Endothelial cell of umbilical vein (primary cell): ENCODE measurements around the gene COL6A2. TPM values are rescaled to one million over a fixed set of nuclear protein-coding genes. Genes with fewer than 3 reads are reported as not detected.

ENCODE experiments used
- BruUV-seq: library from RNA; stranded (reverse); fragments of 400-500 nt; replicated peaks from 2 replicates; lab custom pipeline; 2021; lab: Mats Ljungman, UMichigan
- CTCF ChIA-PET: fragments of 300-600, 350-600 bp; sonication (Branson Sonifier 250); formaldehyde crosslinking; loops from one replicate; lab custom pipeline; 2021; ENCODE audit warnings: antibody characterized with exemption, inconsistent platforms; lab: Charles Lee
- POLR2A ChIA-PET: fragments of 300-600, 350-600 bp; sonication (Branson Sonifier 250); formaldehyde crosslinking; loops from one replicate; lab custom pipeline; 2021; ENCODE audit warnings: antibody characterized with exemption, inconsistent platforms; lab: Charles Lee
- DNase-seq: peaks from one replicate; pipeline ENCODE4 v3.0.0-alpha.2; 2011; ENCODE audit warnings: low read depth, low spot score
- FAIRE-seq: peaks from 2 replicates; lab custom pipeline; 2011; peaks lifted over from hg19 to GRCh38; lab: Jason Lieb, UNC
- H2AFZ ChIP-seq: 2 replicates; pipeline ENCODE4 v1.6.0; 2012; ENCODE audit warnings: low read depth, low read length, control low read depth, inconsistent platforms
- H3K27ac ChIP-seq: 2 replicates; pipeline ENCODE4 v1.5.1; 2011; ENCODE audit warnings: low read depth, mild to moderate bottlenecking, control low read depth, low read length, moderate library complexity; ENCODE audit not compliant: insufficient read depth
- H3K27me3 ChIP-seq, 2 experiments: 2 replicates each; pipeline versions ENCODE4 v1.6.0 to v1.6.1; 2011; ENCODE audit warnings: low read length in 2 of 2, mixed read lengths in 1 of 2; ENCODE audit not compliant: control insufficient read depth in 2 of 2, insufficient read depth in 2 of 2
- H3K36me3 ChIP-seq, 2 experiments: 2 replicates in 1 of 2; 3 replicates in 1 of 2; pipeline ENCODE4 v1.5.1; 2011; ENCODE audit warnings: low read length in 2 of 2, mild to moderate bottlenecking in 1 of 2, moderate library complexity in 1 of 2; ENCODE audit not compliant: control insufficient read depth in 2 of 2, insufficient read depth in 2 of 2; ENCODE audit errors: extremely low read depth in 1 of 2
- H3K4me1 ChIP-seq: 3 replicates; pipeline ENCODE4 v1.5.1; 2011; ENCODE audit warnings: mild to moderate bottlenecking, low read length; ENCODE audit not compliant: control insufficient read depth, insufficient read depth; ENCODE audit errors: extremely low read depth
- H3K4me2 ChIP-seq: 2 replicates; pipeline ENCODE4 v1.6.1; 2011; ENCODE audit warnings: low read length, control low read depth, mixed read lengths; ENCODE audit not compliant: insufficient read depth
- H3K4me3 ChIP-seq, 3 experiments: fragments of 200-600 bp in 1 of 3; sonication (generic), shearing (Covaris generic) in 1 of 3; replicated peaks in 1 of 3; 2 replicates each; pipeline ENCODE4 v1.5.1; 2011 to 2016; ENCODE audit warnings: control low read depth in 3 of 3, low read length in 3 of 3, mild to moderate bottlenecking in 2 of 3, inconsistent platforms in 1 of 3, low read depth in 1 of 3, moderate library complexity in 1 of 3; ENCODE audit not compliant: insufficient read depth in 1 of 3
- H3K79me2 ChIP-seq: 2 replicates; pipeline ENCODE4 v1.6.0; 2012; ENCODE audit warnings: low read length, inconsistent platforms; ENCODE audit not compliant: control insufficient read depth, insufficient read depth
- H3K9ac ChIP-seq: replicated peaks from 2 replicates; pipeline ENCODE3; 2011; ENCODE audit warnings: low read length, control low read depth; ENCODE audit not compliant: insufficient read depth; ENCODE audit errors: extremely low read depth
- H3K9me1 ChIP-seq: replicated peaks from 3 replicates; pipeline ENCODE4 v1.6.0; 2011; ENCODE audit warnings: mild to moderate bottlenecking, low read length; ENCODE audit not compliant: control insufficient read depth, insufficient read depth; ENCODE audit errors: extremely low read depth
- H3K9me3 ChIP-seq: replicated peaks from 2 replicates; pipeline ENCODE4 v1.5.1; 2012; ENCODE audit warnings: low read length, inconsistent platforms; ENCODE audit not compliant: control insufficient read depth, insufficient read depth
- H4K20me1 ChIP-seq: replicated peaks from 2 replicates; pipeline ENCODE3; 2011; ENCODE audit warnings: mild to moderate bottlenecking, low read length; ENCODE audit not compliant: control insufficient read depth, insufficient read depth; ENCODE audit errors: extremely low read depth
- EZH2 ChIP-seq: IDR thresholded peaks from 2 replicates; pipeline ENCODE4 v1.6.1; 2012; ENCODE audit warnings: borderline replicate concordance, low read depth, mild to moderate bottlenecking, moderate library complexity, low read length, inconsistent platforms; ENCODE audit not compliant: severe bottlenecking
- FOS ChIP-seq: IDR thresholded peaks from 2 replicates; pipeline ENCODE4 v1.6.1; 2011; ENCODE audit warnings: mild to moderate bottlenecking, low read length, moderate library complexity, borderline replicate concordance; ENCODE audit not compliant: insufficient read depth
- GATA2 ChIP-seq: IDR thresholded peaks from 2 replicates; pipeline ENCODE4 v1.7.0; 2011; ENCODE audit warnings: low read depth, mild to moderate bottlenecking, moderate library complexity, mixed read lengths, low read length; ENCODE audit not compliant: insufficient read length, insufficient read depth
- JUN ChIP-seq: IDR thresholded peaks from 2 replicates; pipeline ENCODE4 v1.6.1; 2011; ENCODE audit warnings: borderline replicate concordance, low read depth; ENCODE audit not compliant: insufficient read length, insufficient read depth
- MYC ChIP-seq: IDR thresholded peaks from one replicate; pipeline ENCODE4 v1.6.1; 2011; ENCODE audit warnings: mild to moderate bottlenecking, low read depth, low read length
- POLR2A ChIP-seq: IDR thresholded peaks from 2 replicates; pipeline ENCODE4 v1.6.1; 2012; ENCODE audit warnings: low read depth, mild to moderate bottlenecking, control low read depth, low read length
- POLR2AphosphoS5 ChIP-seq: IDR thresholded peaks from 2 replicates; pipeline ENCODE4 v1.6.1; 2012; ENCODE audit warnings: low read depth, mild to moderate bottlenecking, control low read depth, low read length, moderate library complexity; ENCODE audit not compliant: insufficient read depth
- dilution Hi-C: fragments of 300-500 bp; cut with MboI; formaldehyde crosslinking; loops from one replicate; pipeline ENCODE4 v1.15.0; 2019; ENCODE audit warnings: low sequenced_read_pairs; ENCODE audit not compliant: extremely low pct_ligation_motif_present
- intact Hi-C: fragments of 100-400 bp; cut with micrococcal nuclease; formaldehyde crosslinking; loops from one replicate; pipeline ENCODE4 v1.10.0; 2022
- polyA plus RNA-seq, 4 experiments: library from polyadenylated mRNA; depleted of rRNA in 3 of 4; stranded (reverse) in 3 of 4; unstranded in 1 of 4; fragments of >200 nt; gene quantifications; 2 replicates each; pipeline versions ENCODE4 v1.2.1 to v1.2.3, GENCODE V29; 2011 to 2012; ENCODE audit warnings: missing spikeins in 1 of 4
- total RNA-seq: library from RNA; stranded (reverse); gene quantifications from 2 replicates; pipeline ENCODE4 v1.2.3, GENCODE V29; 2021
- TF ChIP-seq, protein P1 (sequence below): IDR thresholded peaks from 2 replicates; pipeline ENCODE4 v1.6.1; 2011; ENCODE audit not compliant: insufficient read depth, insufficient read length
- TF ChIP-seq, protein P2 (sequence below), 2 donors: IDR thresholded peaks; 1 replicate in 1 of 2; 2 replicates in 1 of 2; pipeline ENCODE4 v1.5.1; 2011; ENCODE audit warnings: low read length in 2 of 2, mild to moderate bottlenecking in 2 of 2, moderate library complexity in 2 of 2, control low read depth in 1 of 2, inconsistent platforms in 1 of 2, low read depth in 1 of 2; ENCODE audit not compliant: insufficient read depth in 1 of 2; ENCODE audit errors: extremely low read depth in 1 of 2

Gene COL6A2
- total and polyA plus RNA-seq, 2 donors (not counting 3 experiments of a cell fraction or from before 2014, with no cell fraction given), result 3.4 to 6.1 TPM

DNA sequence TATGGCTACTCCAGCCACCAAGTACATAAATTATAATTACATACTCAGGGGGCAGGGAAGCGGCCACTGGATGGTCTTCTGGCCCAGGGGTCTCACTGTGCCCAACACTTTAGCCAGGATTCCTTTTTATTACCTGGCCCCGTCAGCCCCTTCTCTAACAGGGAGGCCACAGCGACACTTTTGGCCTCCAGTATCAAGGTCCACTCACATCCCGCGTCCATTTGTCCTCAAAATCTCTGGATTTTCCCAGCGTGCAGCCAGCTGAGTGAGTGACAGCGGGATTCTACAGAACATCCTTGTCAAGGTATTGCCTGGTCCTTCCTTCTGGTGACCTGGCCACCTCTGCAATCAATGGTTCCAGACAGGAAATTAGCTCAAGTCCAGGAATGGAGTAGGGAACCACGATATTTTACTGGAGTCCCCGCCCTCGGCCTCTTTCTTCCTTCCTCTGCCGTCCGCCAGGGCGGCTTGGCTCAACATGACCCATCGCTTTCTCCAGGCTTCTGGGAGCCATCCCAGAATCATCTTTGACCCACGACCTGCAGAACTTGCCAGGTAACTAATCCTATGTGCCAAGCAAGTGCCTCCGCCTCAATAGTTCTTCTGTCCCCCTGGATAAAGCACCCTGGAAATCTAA lies 2.7 kb upstream of the COL6A2 start:
- DNase-seq, result no peak
- no TSS peak for BruUV-seq
- FAIRE-seq, result no peak
- Histone ChIP-seq H3K27ac (no peak overlapping the region), H3K36me3 (no peaks in the 10 kb centered on the region), H4K20me1 (no peaks in the 10 kb centered on the region), H2AFZ (no peak overlapping the region), H3K9me3 (no peaks in the 10 kb centered on the region), H3K9ac (no peak overlapping the region), H3K4me2 (no peak overlapping the region), H3K4me3 (no peak overlapping the region), H3K9me1 (no peaks in the 10 kb centered on the region), H3K79me2 (no peaks in the 10 kb centered on the region), H3K27me3 (peaks cover 15% of the 10 kb centered on the region in 2 experiments), H3K4me1 (no peaks in the 10 kb centered on the region)
- TF ChIP-seq EZH2, result no peak
- TF ChIP-seq MYC, result no peak
- no peak for TF ChIP-seq POLR2A
- no peak for TF ChIP-seq POLR2AphosphoS5
- no peak for TF ChIP-seq JUN
- TF ChIP-seq, protein P1, sequence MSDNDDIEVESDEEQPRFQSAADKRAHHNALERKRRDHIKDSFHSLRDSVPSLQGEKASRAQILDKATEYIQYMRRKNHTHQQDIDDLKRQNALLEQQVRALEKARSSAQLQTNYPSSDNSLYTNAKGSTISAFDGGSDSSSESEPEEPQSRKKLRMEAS, result no peak
- TF ChIP-seq FOS, result no peak
- no peak for TF ChIP-seq GATA2
- TF ChIP-seq, protein P2, sequence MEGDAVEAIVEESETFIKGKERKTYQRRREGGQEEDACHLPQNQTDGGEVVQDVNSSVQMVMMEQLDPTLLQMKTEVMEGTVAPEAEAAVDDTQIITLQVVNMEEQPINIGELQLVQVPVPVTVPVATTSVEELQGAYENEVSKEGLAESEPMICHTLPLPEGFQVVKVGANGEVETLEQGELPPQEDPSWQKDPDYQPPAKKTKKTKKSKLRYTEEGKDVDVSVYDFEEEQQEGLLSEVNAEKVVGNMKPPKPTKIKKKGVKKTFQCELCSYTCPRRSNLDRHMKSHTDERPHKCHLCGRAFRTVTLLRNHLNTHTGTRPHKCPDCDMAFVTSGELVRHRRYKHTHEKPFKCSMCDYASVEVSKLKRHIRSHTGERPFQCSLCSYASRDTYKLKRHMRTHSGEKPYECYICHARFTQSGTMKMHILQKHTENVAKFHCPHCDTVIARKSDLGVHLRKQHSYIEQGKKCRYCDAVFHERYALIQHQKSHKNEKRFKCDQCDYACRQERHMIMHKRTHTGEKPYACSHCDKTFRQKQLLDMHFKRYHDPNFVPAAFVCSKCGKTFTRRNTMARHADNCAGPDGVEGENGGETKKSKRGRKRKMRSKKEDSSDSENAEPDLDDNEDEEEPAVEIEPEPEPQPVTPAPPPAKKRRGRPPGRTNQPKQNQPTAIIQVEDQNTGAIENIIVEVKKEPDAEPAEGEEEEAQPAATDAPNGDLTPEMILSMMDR (IDR thresholded peaks at IDR 0.05; ENCODE audit: extremely low read depth in 1 of 2, insufficient read depth in 1 of 2, low read depth in 1 of 2, low read length in 2 of 2), result no peak
- dilution Hi-C loops (no loop called here), intact Hi-C loops (loop anchor here (5.0 kb wide), 1 partner anchor 123 kb away; no protein-coding TSS in a partner anchor)
- ChIA-PET CTCF (no interaction called here), POLR2A (no interaction called here)
